ENCODE measurements around the gene ZNF683. TPM values are rescaled to one million over a fixed set of nuclear protein-coding genes. Genes with fewer than 3 reads are reported as not detected.

Gene ZNF683
- total and polyA plus RNA-seq, 9 of the 15 experiments (the other 6 are each of a cell fraction or from before 2014, with no cell fraction given): not detected

- TF ChIP-seq, protein P1, sequence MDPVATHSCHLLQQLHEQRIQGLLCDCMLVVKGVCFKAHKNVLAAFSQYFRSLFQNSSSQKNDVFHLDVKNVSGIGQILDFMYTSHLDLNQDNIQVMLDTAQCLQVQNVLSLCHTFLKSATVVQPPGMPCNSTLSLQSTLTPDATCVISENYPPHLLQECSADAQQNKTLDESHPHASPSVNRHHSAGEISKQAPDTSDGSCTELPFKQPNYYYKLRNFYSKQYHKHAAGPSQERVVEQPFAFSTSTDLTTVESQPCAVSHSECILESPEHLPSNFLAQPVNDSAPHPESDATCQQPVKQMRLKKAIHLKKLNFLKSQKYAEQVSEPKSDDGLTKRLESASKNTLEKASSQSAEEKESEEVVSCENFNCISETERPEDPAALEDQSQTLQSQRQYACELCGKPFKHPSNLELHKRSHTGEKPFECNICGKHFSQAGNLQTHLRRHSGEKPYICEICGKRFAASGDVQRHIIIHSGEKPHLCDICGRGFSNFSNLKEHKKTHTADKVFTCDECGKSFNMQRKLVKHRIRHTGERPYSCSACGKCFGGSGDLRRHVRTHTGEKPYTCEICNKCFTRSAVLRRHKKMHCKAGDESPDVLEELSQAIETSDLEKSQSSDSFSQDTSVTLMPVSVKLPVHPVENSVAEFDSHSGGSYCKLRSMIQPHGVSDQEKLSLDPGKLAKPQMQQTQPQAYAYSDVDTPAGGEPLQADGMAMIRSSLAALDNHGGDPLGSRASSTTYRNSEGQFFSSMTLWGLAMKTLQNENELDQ (CRISPR knock-in tag; IDR thresholded peaks at IDR 0.05; ENCODE audit: borderline replicate concordance): 0 out of 2 replicates have a peak, but pooled peaks have one; percentile 20
- no peak for TF ChIP-seq SRSF1 (IDR thresholded peaks at IDR 0.05; ENCODE audit: low read depth, low read length)
- TF ChIP-seq ESRRA (IDR thresholded peaks at IDR 0.05; ENCODE audit: borderline replicate concordance, low read depth): peak; percentile 54; the same call in 1 of the 2 replicates
- 0 out of 2 replicates have a peak, but pooled peaks have one; percentile 63 for TF ChIP-seq KDM2B (CRISPR knock-in tag; IDR thresholded peaks at IDR 0.05)
- TF ChIP-seq U2AF1 (optimal IDR thresholded peaks at IDR 0.05; ENCODE audit: low read depth, low read length): no peak
- TF ChIP-seq ZNF384 (IDR thresholded peaks at IDR 0.05; ENCODE audit: low read depth, low read length): peak; percentile 79
- TF ChIP-seq ATF3 (IDR thresholded peaks at IDR 0.05): no peak
- TF ChIP-seq ATF3 (CRISPR knock-in tag; conservative IDR thresholded peaks at IDR 0.05): 0 out of 2 replicates have a peak, but pooled peaks have one; percentile 47
- no peak; the same call in 1 of the 2 replicates for TF ChIP-seq KAT7 (CRISPR knock-in tag; IDR thresholded peaks at IDR 0.05; ENCODE audit: borderline replicate concordance)
- TF ChIP-seq MAX (CRISPR knock-in tag; IDR thresholded peaks at IDR 0.05): 0 out of 2 replicates have a peak, but pooled peaks have one; percentile 43
- no peak for TF ChIP-seq MTA2 (IDR thresholded peaks at IDR 0.05; ENCODE audit: low read depth)
- 0 out of 2 replicates have a peak, but pooled peaks have one; percentile 22 for TF ChIP-seq ARID1B (IDR thresholded peaks at IDR 0.05)
- TF ChIP-seq, protein P2, sequence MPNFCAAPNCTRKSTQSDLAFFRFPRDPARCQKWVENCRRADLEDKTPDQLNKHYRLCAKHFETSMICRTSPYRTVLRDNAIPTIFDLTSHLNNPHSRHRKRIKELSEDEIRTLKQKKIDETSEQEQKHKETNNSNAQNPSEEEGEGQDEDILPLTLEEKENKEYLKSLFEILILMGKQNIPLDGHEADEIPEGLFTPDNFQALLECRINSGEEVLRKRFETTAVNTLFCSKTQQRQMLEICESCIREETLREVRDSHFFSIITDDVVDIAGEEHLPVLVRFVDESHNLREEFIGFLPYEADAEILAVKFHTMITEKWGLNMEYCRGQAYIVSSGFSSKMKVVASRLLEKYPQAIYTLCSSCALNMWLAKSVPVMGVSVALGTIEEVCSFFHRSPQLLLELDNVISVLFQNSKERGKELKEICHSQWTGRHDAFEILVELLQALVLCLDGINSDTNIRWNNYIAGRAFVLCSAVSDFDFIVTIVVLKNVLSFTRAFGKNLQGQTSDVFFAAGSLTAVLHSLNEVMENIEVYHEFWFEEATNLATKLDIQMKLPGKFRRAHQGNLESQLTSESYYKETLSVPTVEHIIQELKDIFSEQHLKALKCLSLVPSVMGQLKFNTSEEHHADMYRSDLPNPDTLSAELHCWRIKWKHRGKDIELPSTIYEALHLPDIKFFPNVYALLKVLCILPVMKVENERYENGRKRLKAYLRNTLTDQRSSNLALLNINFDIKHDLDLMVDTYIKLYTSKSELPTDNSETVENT (CRISPR knock-in tag; IDR thresholded peaks at IDR 0.05): no peak
- TF ChIP-seq GABPB2 (CRISPR knock-in tag; conservative IDR thresholded peaks at IDR 0.05): no peak
- no peak for TF ChIP-seq KDM5B (IDR thresholded peaks at IDR 0.05; ENCODE audit: insufficient replicate concordance, low read depth, low read length)
- peak; percentile 14 for TF ChIP-seq PRDM10 (IDR thresholded peaks at IDR 0.05; ENCODE audit: partially characterized antibody)
Measured at GRCh38 chr1:26363549-26364448, 8.8 kb downstream of the ZNF683 start (continued).
